Measurements from ENCODE around the gene TNFRSF12A.

The TNFRSF12A gene

DNA sequence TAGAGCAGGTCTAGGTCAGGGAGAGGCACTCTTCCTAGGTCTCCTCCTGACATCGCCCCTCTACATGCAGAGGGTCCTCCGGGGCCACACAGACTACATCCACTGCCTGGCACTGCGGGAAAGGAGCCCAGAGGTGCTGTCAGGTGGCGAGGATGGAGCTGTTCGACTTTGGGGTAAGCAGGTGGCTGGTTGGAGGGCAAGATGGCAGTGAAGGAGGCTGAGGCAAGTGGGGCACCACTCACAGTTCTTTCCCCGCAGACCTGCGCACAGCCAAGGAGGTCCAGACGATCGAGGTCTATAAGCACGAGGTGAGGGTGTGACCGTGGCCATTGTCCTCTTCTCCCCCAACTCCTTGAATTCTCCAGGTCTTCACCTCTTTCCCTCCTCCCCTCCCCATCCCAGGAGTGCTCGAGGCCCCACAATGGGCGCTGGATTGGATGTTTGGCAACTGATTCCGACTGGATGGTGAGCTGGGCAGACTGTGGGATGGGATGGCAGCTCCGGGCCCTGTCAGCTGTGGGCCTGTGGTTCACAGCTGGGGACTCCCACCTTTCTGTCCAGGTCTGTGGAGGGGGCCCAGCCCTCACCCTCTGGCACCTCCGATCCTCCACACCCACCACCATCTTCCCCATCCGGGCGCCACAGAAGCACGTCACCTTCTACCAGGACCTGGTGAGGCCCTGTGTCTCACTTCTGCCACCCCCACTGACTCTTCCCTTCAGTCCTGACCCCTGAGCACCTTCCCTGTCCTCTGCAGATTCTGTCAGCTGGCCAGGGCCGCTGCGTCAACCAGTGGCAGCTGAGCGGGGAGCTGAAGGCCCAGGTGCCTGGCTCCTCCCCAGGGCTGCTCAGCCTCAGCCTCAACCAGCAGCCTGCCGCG, 6.7 kb downstream of the TNFRSF12A start:
- DNase-seq (ENCODE audit: low read depth, low spot score) = no peak

DNA sequence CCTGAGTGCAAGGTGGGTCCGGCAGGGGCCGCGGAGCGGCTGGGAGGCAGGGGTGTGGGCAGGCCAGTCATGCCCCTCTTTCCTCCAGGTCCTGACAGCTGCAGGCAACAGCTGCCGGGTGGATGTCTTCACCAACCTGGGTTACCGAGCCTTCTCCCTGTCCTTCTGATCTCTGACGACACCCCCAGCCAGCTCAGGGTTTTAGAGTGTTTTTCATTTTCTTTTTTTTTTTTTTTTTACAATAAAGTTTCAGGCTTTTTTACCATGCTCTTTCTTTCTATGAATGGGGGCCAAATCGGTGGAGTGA, 7.3 kb downstream of the TNFRSF12A start:
- no peak for DNase-seq (ENCODE audit: low read depth, low spot score)

DNA sequence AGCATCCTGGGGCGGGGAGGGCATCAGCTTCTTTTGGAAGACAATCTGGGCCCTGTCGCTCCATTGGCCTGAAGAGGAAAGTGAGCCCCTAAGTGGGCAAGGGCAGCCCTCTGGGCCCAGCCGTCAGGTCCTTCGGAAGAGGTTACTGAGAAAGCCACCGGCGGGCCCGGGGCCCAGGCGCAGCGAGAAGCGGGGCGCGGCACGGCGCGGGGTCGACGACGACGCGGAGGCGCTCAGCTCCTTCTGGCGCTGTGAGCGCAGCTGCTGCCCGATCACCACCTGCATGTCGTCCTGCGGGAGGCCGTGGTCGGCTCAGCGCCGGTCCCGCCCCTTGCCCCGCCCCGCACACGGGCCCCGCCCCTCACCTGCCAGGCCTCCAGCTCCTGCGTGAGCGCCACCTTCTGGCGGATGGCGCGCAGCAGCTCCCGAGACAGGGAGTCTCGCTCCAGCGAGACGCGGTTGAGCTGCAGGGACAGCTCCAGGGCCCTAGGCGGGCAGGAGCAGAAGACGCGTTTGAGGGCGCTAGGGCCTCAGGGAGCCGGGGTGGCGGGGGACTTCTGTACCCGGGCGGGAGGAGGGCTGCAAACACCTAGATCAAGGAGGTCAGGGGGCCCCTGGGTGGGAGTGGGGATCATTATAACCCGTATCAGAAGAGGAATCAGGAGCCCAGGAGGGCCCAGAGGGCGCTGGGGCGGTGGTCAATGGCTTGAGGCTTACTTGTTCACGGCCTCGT, 8.0 kb downstream of the TNFRSF12A start:
- DNase-seq (ENCODE audit: low read depth, low spot score) = no peak

DNA sequence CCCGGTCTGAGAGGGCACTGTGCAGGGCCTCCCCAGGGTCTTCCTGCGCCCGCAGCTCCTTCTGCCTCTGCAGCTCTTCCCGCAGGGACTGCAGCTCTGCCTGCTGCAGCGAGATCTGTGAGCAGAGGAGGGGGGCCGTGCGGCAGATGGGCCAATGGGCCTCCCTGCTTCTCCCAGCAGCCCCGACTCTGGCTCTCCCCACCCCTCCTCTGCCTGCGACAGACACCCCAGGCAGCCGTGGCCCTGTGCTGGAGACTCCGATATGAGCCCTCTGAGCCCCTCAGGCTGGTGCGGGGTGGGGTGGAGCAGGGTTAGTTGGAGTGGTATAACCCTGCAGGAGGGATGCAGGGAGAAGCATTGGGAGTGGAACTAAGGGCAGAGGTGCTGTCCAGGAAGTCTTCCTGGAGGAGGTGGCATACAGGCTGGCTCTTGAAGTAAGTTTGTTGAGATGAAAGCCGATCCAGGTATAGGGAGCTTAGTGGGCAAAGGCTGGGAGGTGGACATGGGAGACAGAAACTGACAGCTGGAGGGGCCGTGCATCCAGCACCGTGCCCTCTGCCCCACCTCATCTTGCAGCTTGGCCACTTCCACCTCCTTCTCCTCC, 8.7 kb downstream of the TNFRSF12A start:
- DNase-seq (ENCODE audit: low read depth, low spot score) = no peak

DNA sequence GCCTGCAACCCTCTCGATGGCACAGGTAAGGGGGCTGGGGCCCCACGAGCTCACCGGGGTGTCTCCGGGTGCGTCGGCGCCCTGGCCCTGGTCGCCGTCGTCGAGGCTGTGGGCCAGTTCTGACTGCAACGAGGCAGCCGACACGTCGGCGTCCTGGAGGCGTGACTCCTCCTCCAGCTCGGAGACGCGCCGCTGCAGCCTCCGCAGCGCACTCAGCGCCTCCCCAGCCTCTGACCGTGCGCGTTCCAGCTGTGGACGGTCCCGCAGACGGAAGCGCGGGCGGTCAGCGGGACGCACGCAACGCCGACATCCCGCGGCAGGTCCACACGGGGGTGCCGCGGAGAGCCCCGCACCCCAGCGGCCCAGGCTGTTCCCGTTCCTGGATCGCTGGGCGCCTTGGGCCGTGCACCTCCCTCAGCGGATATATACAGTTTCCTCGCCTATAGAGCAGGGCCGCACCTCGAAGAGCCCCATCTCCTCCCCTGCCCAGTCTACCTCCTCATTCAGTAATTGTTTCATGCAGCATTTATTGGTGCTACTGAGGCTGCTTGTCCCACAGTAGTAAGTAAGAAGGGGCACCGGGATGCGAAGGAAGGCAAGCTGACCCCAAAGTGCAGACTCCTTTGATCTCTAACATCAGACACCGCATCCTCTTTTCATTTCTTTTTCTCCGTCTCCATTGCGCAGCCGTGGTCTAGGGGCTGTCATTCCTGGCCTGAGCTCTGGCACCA, 9.5 kb downstream of the TNFRSF12A start:
- no peak for DNase-seq (ENCODE audit: low read depth, low spot score)

DNA sequence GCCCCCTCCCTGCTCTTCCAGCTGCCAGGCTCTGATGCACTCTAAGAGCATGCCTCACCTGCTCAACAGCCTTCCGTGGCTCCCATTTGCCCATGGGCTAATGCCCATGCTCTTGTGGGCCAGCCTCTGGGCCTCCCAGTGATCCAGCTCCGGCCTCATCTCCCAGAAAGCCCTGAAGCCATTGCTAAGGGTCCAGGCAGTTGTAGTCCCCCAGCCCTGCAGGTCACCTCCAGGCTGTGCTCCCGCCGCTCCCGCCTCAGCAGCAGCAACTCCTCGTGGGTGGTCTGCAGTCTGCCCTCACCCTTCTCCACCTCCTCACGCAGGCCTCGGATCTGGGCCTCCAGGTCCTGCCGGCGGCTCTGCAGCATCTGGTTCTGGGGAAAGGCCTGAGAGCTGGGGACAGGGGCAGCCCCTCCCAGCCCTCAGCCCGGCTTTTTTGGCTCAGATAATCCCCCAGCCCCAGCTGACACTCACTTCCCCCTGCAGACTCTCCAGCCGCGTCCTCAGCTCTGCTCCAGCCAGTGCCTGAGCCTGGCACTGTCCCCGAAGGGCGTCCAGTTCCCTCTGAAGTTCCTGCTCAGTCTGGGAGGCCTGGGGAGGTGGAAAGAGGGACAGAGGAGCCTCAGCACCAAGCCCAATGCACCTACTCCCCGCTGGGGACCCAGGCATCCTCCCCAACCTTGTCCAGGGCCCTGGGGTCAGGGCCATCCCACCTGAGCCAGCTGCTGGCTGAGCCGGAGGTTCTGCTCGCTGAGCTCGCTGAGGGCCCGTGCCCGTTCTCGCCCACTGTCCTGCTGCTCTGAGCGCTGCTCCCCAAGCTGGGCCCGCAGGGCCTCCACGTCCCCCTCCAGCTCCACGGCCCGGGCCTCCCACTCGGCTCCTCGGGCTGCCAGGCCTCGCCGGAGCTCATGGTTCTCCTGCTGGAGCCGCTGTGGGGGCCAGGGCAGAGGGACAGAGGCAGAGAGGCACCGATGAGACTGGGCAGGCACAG, 10.3 kb downstream of the TNFRSF12A start:
- no peak for DNase-seq (ENCODE audit: low read depth, low spot score)

DNA sequence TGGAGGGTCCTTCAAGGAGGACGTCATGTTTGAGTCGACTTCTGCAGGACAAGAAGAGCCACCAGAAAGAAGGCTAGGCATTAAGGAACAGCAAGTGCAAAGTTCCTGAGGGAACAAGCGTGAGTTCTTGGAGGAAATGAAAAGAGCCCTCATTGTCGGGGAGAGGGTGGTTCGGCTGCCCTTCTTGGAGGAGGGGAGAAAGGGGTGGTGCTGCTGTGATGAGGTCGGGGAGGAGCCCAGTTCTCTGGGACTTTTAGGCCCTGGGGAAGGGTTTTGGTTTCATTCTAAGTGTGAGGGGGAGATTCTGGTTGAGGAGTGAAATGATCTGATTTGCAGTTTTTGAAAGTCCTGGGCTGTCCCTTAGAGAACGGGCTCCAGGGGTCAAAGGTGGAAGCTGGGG, 12.5 kb downstream of the TNFRSF12A start:
- DNase-seq (ENCODE audit: low read depth, low spot score) = no peak

DNA sequence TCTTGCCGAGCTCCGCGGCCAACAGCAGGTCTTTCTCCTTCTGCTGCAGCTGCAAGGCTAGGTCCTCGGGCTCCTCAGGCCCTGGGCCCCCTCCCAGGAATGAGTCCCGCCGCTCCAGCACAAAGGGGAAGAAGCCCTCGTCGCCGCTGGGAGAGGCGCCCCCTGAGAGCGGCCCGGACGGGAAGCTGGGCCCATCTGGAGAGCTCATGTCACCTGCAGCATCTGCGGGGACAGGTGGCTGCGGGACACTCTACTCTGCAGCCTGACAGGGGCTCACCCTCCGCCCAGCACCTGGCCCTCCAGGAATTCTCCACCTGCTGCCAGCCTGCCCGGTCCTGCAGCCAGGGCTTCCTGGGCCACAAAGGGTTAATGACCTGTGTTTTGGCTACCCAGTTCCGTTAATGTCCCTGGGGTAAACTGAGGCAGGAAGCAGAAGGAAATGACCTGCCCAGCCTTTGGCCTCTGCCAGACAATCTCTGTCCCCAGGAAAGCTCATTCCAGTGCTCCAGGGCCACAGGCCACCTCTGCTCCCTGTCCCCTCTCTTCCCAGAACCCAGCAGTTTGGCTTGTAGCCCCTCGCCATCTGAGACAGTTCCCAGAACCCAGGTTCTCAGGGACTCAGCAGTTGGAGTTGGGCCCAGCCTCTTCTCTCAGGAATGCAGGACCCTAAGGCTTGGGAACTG, 15.3 kb downstream of the TNFRSF12A start:
- no peak for DNase-seq (ENCODE audit: low read depth, low spot score)

DNA sequence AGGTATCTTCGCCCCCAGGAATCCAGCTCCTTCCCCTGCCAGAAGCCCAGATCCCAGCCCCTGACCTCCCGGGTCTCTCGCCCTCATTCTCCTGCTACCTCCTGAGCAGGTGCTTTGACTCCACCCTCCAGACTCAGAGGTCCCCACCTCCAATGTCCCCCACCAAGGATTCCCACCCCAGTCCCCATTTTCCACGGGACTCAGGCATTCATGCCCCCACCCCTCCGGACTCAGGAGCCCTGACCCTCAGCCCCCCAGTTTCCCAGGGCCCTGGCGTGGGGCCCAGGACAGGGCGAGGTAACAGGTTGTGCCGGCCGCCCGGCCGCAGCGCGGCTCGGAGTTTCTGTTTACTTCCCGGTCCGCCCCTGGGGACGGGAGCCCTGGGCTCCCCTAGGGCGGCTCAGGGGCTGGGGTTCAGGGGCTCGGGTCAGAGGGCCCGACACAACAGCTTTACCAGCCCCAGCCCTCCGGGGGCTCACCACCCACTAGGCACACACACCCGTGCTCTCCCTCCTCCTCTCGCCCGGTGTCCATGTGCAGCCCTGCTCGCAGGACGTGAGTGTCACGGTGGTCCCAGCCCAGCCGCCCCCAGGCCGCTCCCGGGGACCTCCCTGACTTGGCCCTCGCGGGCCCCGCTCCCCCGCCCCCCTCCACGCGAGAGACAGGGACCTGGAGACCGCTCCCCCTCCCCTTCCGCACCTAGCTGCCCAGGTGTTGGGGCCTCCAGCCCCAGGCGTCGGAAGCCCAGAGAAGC, 16.0 kb downstream of the TNFRSF12A start:
- DNase-seq (ENCODE audit: low read depth, low spot score) = no peak

DNA sequence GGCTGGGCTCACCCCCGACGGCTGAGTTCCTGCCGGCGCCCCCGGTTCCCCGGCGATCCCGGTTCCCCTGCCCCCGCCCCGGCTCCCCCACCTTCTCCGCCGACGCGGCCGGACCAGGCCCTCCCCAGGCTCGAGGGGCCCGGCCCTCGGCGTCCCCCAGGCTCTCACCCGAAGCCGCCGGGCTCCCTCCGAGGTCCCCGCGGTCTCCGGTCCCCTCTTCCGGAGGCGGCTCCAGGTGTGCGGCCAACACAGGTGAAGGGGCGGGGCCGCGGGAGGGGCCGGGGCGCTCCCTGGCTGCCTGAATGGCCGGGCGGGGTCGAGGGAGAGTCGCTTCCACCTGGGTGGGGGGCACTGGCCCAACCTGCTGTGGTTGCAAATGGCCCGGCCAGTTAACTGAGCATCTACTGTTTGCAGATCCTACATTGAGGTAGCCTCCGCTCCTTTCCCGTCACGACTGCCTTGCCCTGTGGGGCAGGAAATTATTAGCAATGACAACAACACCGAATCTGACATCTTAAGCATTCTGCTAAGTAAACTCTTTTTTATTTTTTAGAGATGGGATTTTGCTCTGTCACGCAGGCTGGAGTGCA, 16.7 kb downstream of the TNFRSF12A start, which contains the start of gene BICDL2:
BICDL2 (minus strand) TSS at position 219 of the 590 bp plus-strand sequence. CDS start 1,448 bp downstream, outside the sequence.
- no peak for DNase-seq (ENCODE audit: low read depth, low spot score)

DNA sequence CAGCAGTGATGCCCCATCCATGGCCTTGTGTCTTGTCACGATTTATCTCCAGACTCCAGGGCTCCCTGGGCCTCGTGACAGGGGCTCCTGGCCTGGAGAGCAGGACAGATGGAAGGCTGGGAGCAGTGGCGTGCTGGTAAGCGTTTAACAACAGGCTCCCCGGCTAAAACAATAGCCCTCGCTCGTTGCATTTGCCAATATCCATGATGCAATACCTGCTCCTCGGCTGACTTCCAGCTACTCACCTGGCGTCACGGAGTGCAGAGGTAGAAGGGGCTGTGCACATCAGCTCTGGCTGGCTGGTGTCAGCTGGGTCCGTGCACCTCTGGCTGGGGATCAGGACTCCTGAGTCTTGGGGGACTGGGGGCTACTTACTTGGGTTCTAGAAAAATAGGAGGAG, 18.1 kb downstream of the TNFRSF12A start:
- no peak for DNase-seq (ENCODE audit: low read depth, low spot score)

DNA sequence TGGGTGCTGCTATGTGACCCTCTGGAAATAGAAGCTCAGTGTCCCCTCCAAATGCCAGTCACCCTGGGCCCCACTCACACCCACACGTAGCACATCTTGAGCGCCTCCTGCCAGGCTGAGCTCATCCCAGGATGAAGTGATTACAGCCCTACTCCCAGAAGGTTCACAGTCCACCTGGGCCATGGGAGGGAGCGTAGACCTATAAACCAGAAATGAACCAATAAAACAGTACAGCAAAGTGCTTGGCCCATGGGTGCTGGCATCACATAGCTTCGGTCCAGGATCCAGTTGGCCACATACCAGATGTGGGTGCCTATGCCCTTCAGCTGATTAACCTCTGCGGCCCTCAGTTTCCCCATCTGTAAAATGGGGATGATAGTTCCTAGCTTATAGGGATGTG, 18.7 kb downstream of the TNFRSF12A start:
- DNase-seq (ENCODE audit: low read depth, low spot score) = no peak

DNA sequence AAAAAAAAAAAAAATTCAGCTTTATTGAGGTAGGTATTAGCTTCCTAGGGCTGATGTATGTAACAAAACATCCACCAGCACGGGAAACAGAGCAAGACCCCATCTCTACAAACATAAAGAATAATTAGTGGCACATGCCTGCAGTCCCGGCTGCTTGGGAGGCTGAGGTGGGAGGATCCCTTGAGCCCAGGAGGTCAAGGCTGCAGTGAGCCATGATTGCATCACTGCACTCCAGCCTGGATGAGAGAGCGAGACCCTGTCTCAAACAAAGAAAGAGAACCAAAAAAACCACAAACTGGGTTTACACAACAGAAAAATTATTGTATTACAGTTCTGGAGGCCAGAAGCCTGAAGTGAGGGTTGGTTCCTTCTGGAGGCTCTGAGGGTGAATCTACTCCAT, 22.2 kb downstream of the TNFRSF12A start:
- no peak for DNase-seq (ENCODE audit: low read depth, low spot score)

DNA sequence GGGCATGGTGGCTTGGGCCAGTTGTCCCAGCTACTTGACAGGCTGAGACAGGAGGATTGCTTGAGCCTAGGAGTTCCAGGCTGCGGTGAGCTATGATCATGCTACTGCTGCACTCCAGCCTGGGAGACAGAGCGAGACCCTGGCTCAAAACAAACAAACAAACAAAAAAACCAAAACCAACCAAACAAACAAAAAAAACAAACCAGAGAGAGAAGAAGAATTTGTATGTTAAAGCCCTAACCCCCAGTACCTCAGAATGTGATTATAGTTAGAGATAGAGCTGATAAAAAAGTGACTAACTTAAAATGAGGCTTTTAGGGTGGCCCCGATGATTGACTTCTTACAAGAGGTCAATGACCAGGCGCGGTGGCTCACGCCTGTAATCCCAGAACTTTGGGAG, 24.5 kb downstream of the TNFRSF12A start:
- no peak for DNase-seq (ENCODE audit: low read depth, low spot score)

DNA sequence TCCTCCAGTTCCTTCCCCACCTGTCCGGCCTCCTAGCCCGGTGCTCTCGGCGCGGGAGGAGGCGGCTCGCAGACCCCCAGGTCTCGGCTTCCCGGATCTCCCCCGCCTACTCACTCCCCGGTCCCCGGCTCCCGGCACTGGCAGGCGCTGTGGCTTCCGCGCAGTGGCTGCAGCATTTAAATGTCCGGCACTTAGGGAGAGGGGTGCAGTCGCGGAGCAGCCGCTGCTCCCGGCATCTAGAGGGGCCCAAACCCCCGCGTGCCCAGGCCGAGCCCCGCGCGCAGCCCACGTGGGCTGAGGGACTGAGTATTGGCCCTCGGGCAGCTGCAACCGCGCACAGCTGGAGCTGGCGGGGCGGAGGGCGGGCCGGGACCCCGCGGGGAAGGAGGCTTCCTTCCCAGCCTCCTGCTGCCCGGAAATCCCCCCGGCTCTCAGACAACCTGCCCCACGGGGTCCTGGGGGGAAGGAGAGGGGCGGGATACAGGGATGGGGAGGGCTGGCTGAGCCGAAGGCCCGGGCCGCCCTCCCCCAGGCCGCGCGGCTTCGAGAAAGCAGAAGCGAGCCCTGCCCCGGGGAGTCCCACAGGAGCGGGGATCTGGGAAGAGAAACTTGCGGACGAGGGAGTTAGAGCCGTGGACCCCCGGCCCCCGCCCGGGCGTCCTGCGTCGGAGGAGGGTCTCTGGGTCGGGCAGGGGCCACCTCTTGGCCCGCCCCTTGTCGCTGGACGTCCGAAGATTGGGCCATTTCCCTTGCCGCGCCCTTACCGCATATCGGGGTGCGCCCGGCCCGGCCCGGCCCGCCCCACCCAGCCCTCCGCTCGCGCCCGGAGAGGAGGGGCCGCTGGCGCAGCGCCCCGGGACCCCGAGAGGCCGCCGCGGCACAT, 25.8 kb downstream of the TNFRSF12A start, which contains the start of gene MMP25:
MMP25 (plus strand) TSS at position 804 of the 883 bp plus-strand sequence. CDS start 357 bp downstream, outside the sequence.
- DNase-seq (ENCODE audit: low read depth, low spot score) = no peak

DNA sequence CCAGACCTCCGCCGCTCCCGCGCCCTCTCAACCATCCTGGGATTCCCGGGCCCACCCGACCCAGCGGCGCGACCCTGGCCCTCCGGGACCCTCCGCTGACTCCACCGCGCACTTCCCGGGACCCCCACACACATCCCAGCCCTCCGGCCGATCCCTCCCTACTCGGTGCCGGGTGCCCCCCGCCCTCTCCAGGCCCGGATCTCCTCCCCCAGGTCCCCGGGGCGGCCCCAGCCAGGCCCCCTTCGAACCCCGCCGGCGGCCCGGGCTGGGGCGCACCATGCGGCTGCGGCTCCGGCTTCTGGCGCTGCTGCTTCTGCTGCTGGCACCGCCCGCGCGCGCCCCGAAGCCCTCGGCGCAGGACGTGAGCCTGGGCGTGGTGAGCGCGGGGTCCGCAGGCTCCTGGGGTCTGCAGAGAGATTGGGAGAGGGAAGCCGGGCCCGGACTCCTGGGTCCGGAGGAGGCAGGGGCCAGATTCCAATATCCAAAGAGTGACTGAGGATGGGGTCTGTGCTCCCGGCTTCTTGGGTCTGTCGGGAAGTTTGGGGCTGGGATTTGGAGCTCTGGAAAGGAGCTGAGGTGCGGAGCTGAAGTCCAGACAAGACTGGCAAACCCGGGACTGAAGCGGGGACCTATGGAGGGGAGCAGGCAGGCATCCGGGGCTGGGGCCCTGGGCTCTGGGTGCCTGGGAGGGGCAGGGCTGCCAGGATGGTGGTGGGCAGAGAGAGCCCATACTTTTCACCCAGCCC, 26.6 kb downstream of the TNFRSF12A start:
- no peak for DNase-seq (ENCODE audit: low read depth, low spot score)

DNA sequence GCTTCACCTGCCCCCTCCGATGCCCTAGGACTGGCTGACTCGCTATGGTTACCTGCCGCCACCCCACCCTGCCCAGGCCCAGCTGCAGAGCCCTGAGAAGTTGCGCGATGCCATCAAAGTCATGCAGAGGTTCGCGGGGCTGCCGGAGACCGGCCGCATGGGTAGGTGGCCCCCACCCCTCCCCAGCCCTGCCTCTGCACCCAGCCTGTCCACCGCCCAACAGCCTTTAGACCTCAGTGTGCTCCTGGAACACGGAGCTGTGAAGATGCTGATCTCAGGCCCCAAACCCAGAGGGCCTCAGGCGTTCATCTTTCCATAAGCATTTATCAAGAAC, 27.2 kb downstream of the TNFRSF12A start:
- no peak for DNase-seq (ENCODE audit: low read depth, low spot score)
